A549 (cell line): ENCODE results near the gene CXorf65. TPM values are rescaled to one million over a fixed set of nuclear protein-coding genes. Genes with fewer than 3 reads are reported as not detected.

Source experiments
- ATAC-seq, 2 experiments: fragments of 200-7000 bp in 1 of 2; fragments of >200 bp in 1 of 2; cut with Nextera tagmentation in 1 of 2; cut with Tn5 transposase in 1 of 2; 3 replicates each; pipeline versions ENCODE4 v1.8.0 to v1.9.1; 2018 to 2020; ENCODE audit warnings: mild to moderate bottlenecking in 1 of 2, moderate library complexity in 1 of 2
- CTCF ChIA-PET: fragments of 300-600 bp; sonication (Branson Sonifier 250); formaldehyde crosslinking; extraction: SDS; loops from one replicate; lab custom pipeline; 2021; ENCODE audit warnings: antibody characterized with exemption, inconsistent platforms; lab: Yijun Ruan, JAX
- POLR2A ChIA-PET: fragments of 350-600 bp; formaldehyde crosslinking; extraction: SDS; loops from one replicate; lab custom pipeline; 2021; ENCODE audit warnings: antibody characterized with exemption, inconsistent platforms; lab: Yijun Ruan, JAX
- DNase-seq, 2 experiments: peaks; one replicate each; pipeline versions ENCODE4 v3.0.0 to v3.0.0-alpha.2; 2011 to 2016; ENCODE audit warnings: low read depth in 1 of 2, low spot score in 1 of 2
- FAIRE-seq: peaks from 2 replicates; lab custom pipeline; 2011; peaks lifted over from hg19 to GRCh38; lab: Jason Lieb, UNC
- H3K27ac ChIP-seq, 2 experiments: fragments of >200 bp; sonication (Bioruptor Twin); formaldehyde crosslinking; 3 replicates each; pipeline ENCODE4 v1.5.1; 2016 to 2017
- H3K4me1 ChIP-seq: fragments of >200 bp; sonication (Bioruptor Twin); formaldehyde crosslinking; 3 replicates; pipeline ENCODE4 v1.6.1; 2016
- H3K4me2 ChIP-seq: fragments of >200 bp; sonication (Bioruptor Twin); formaldehyde crosslinking; 3 replicates; pipeline ENCODE4 v1.6.1; 2016
- H3K4me3 ChIP-seq: fragments of >200 bp; sonication (Bioruptor Twin); formaldehyde crosslinking; 3 replicates; pipeline ENCODE4 v1.5.1; 2016
- H3K9me3 ChIP-seq: fragments of >200 bp; sonication (Bioruptor Twin); formaldehyde crosslinking; 3 replicates; pipeline ENCODE4 v1.6.1; 2016
- CHD2 ChIP-seq: fragments of 150-350 bp; IDR thresholded peaks from 2 replicates; pipeline ENCODE4 v1.6.1; 2014; ENCODE audit warnings: low read length; ENCODE audit not compliant: partially characterized antibody
- CHD4 ChIP-seq: fragments of 200-600 bp; sonication (generic); IDR thresholded peaks from 2 replicates; pipeline ENCODE4 v1.6.1; 2016; ENCODE audit warnings: antibody characterized with exemption, mild to moderate bottlenecking, borderline replicate concordance
- EHF ChIP-seq: fragments of 250-450 bp; sonication (Bioruptor Pico); IDR thresholded peaks from 2 replicates; pipeline ENCODE4 v1.5.0; 2020; ENCODE audit warnings: mild to moderate bottlenecking
- EP300 ChIP-seq, 2 experiments: fragments of >200 bp; sonication (Bioruptor Twin); formaldehyde crosslinking; IDR thresholded peaks; 2 replicates in 1 of 2; 3 replicates in 1 of 2; pipeline ENCODE4 v1.6.1; 2016 to 2017
- FOSB ChIP-seq: fragments of 250-450 bp; sonication (Bioruptor Pico); IDR thresholded peaks from 2 replicates; pipeline ENCODE4 v1.5.0; 2020; ENCODE audit warnings: mild to moderate bottlenecking, moderate library complexity
- FOSL2 ChIP-seq, 2 experiments: fragments of 450-650 bp in 1 of 2; fragments of >200 bp in 1 of 2; sonication (Bioruptor Twin) in 1 of 2; formaldehyde crosslinking; IDR thresholded peaks; 2 replicates each; pipeline versions ENCODE4 v1.5.0 to v1.6.1; 2016 to 2020; ENCODE audit warnings: mild to moderate bottlenecking in 1 of 2, moderate library complexity in 1 of 2
- HEYL ChIP-seq: fragments of 250-450 bp; sonication (Bioruptor Pico); IDR thresholded peaks from 2 replicates; pipeline ENCODE4 v1.8.0; 2021; ENCODE audit warnings: mild to moderate bottlenecking, moderate library complexity
- HOXB13 ChIP-seq: fragments of 250-450 bp; sonication (Bioruptor Pico); IDR thresholded peaks from 2 replicates; pipeline ENCODE4 v1.5.0; 2020; ENCODE audit warnings: low read depth, mild to moderate bottlenecking, moderate library complexity
- HOXB5 ChIP-seq: fragments of 250-450 bp; sonication (Bioruptor Pico); IDR thresholded peaks from 2 replicates; pipeline ENCODE4 v1.5.0; 2020; ENCODE audit warnings: mild to moderate bottlenecking, moderate library complexity
- JUN ChIP-seq, 2 experiments: fragments of >200 bp; sonication (Bioruptor Twin); formaldehyde crosslinking; IDR thresholded peaks; 2 replicates in 1 of 2; 3 replicates in 1 of 2; pipeline ENCODE4 v1.6.1; 2016 to 2017
- KDM5A ChIP-seq: fragments of 200-600 bp; sonication (generic); IDR thresholded peaks from 2 replicates; pipeline ENCODE4 v1.6.1; 2016; ENCODE audit warnings: antibody characterized with exemption, mild to moderate bottlenecking
- MAZ ChIP-seq: fragments of 150-350 bp; IDR thresholded peaks from 2 replicates; pipeline ENCODE4 v1.6.1; 2014; ENCODE audit warnings: antibody characterized with exemption, low read depth, low read length, borderline replicate concordance
- MYC ChIP-seq: IDR thresholded peaks from 2 replicates; pipeline ENCODE4 v1.6.1; 2012; ENCODE audit warnings: mild to moderate bottlenecking, inconsistent platforms, low read length, improper control_type of control experiment, borderline replicate concordance
- NFE2L2 ChIP-seq: fragments of 150-350 bp; conservative IDR thresholded peaks from 2 replicates; pipeline ENCODE4 v1.6.1; 2014; ENCODE audit warnings: low read length
- NPAS2 ChIP-seq: fragments of 250-450 bp; sonication (Bioruptor Pico); IDR thresholded peaks from 2 replicates; pipeline ENCODE4 v1.8.0; 2022; ENCODE audit warnings: mild to moderate bottlenecking, moderate library complexity, borderline replicate concordance
- NR3C1 ChIP-seq: fragments of >200 bp; sonication (Bioruptor Twin); formaldehyde crosslinking; IDR thresholded peaks from 3 replicates; pipeline ENCODE4 v1.6.1; 2017
- PHF8 ChIP-seq: fragments of 200-600 bp; sonication (generic); IDR thresholded peaks from 2 replicates; pipeline ENCODE4 v1.6.1; 2016; ENCODE audit warnings: low read depth, mild to moderate bottlenecking, antibody characterized with exemption, moderate library complexity, borderline replicate concordance
- POLR2A ChIP-seq: IDR thresholded peaks from 2 replicates; pipeline ENCODE4 v1.6.1; 2012; ENCODE audit warnings: mild to moderate bottlenecking, low read length
- POLR2AphosphoS2 ChIP-seq: conservative IDR thresholded peaks from 2 replicates; pipeline ENCODE4 v1.6.1; 2012; ENCODE audit warnings: low read length, improper control_type of control experiment, inconsistent platforms
- RAD21 ChIP-seq, 2 experiments: fragments of >200 bp in 1 of 2; sonication (Bioruptor Twin) in 1 of 2; formaldehyde crosslinking in 1 of 2; IDR thresholded peaks in 1 of 2; conservative IDR thresholded peaks in 1 of 2; 2 replicates in 1 of 2; 3 replicates in 1 of 2; pipeline ENCODE4 v1.6.1; 2012 to 2018; ENCODE audit warnings: inconsistent platforms in 1 of 2
- RARB ChIP-seq: fragments of 250-450 bp; sonication (Bioruptor Pico); IDR thresholded peaks from 2 replicates; pipeline ENCODE4 v1.8.0; 2021; ENCODE audit warnings: mild to moderate bottlenecking, moderate library complexity
- SREBF2 ChIP-seq: fragments of 450-650 bp; IDR thresholded peaks from 2 replicates; pipeline ENCODE4 v1.6.1; 2014; ENCODE audit warnings: mild to moderate bottlenecking, moderate library complexity
- ZC3H11A ChIP-seq: fragments of 450-650 bp; IDR thresholded peaks from 2 replicates; pipeline ENCODE4 v1.6.1; 2014; ENCODE audit warnings: antibody characterized with exemption, mild to moderate bottlenecking
- WGBS: methylation state at CpG from one replicate; pipeline ENCODE4 v1.1.6; 2017; ENCODE audit errors: missing lambda C conversion rate; 5-methylcytosine and 5-hydroxymethylcytosine counted together
- polyA plus RNA-seq, 4 experiments: library from polyadenylated mRNA; depleted of rRNA in 3 of 4; stranded (reverse); fragments of >200 nt; fragmentation: RNase III in 1 of 4; extraction: RNeasy Plus Mini Kit Qiagen cat#74134 plus additional on column Dnase treatment in 1 of 4; gene quantifications; 2 replicates in 3 of 4; 3 replicates in 1 of 4; pipeline ENCODE4 v1.2.3, GENCODE V29; 2011 to 2017
- TF ChIP-seq, protein P1 (sequence below): fragments of >200 bp; sonication (Bioruptor Twin); formaldehyde crosslinking; IDR thresholded peaks from 2 replicates; pipeline ENCODE4 v1.6.1; 2016
- TF ChIP-seq, protein P2 (sequence below): IDR thresholded peaks from 2 replicates; pipeline ENCODE4 v1.6.1; 2012; ENCODE audit warnings: low read depth, borderline replicate concordance
- TF ChIP-seq, protein P3 (sequence below): fragments of >200 bp; sonication (Bioruptor Twin); formaldehyde crosslinking; IDR thresholded peaks from 3 replicates; pipeline ENCODE4 v1.6.1; 2016
- TF ChIP-seq, protein P4 (sequence below): fragments of 450-650 bp; IDR thresholded peaks from 2 replicates; pipeline ENCODE4 v1.6.1; 2014; ENCODE audit warnings: antibody characterized with exemption
- TF ChIP-seq, protein P5 (sequence below): IDR thresholded peaks from 2 replicates; pipeline ENCODE4 v1.6.1; 2012

CXorf65 gene
- polyA plus RNA-seq, 2 of the 4 experiments (the other 2 are of a cell fraction), result not detected

DNA sequence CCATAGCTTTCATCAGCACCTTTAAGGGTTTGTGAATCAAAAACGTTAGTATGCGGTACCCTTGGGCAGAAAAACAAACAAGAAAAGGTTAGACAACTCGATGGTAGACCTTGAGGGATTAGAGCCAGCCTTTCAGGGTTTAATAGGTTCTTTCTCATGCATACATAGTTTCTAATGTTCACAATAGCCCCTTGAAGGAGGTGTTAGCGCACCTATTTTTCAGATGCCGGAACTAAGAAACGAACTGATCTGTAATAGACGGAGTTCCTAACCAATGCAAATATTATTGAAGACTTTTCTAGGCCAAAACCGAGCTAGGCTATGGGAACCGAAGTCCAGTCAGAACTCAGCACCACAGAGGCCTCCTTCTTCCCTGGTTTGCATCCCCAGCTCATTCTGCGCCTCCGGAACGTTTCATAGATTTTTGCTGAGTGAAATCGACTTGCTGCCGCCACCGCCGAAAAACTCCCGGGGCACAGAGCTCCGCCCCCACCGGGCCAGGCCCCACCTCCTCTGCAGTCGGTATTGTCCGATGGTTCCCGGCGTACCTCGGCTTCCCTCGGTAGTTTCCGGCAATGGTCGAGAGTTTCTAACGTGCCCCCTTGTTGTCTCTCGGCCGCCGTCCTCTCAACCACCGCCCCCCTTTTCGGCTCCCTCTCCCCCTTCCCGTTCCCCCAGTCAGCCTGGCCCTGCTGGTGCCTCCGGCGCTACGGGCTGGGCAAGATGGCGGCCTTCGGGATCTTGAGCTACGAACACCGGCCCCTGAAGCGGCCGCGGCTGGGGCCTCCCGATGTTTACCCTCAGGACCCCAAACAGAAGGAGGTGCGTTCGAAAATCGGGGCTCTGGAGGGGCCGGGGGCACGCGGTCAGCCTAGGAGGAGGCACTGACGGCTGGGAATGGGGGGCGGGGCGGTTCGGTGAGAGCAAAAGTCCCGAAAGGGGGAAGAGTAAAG lies 11.8 kb upstream of the CXorf65 start, which contains the start of gene MED12:
MED12 (plus strand) TSS at position 565 of the 953 bp plus-strand sequence; CDS start at position 724, 159 bp downstream.
- ChIA-PET CTCF (interaction anchor here (1.0 to 4.6 kb wide), 6 partner anchors 9 to 114 kb away, joined by 3 to 25 read pairs (median 3); no protein-coding TSS in a partner anchor), POLR2A (interaction anchor here (0.7 to 1.9 kb wide), 9 partner anchors 9 to 248 kb away, joined by 3 to 15 read pairs (median 4); partner anchors contain the start of genes NONO, SNX12 and TAF1)
- FAIRE-seq (peak; percentile 67), DNase-seq (peak; percentile 66 to 68), ATAC-seq (peak; percentile 94 to 98)
- 3% methylated on average over 26 of the region's 56 CpGs for WGBS
- Histone ChIP-seq H3K27ac (peak within 1 kb of the TSS; percentile 98 to 99), H3K4me2 (peak within 1 kb of the TSS; percentile 96), H3K4me3 (peak within 1 kb of the TSS; percentile 88), H3K9me3 (no peaks in the 10 kb centered on the region), H3K4me1 (peaks cover 8% of the 10 kb centered on the region; the same call in 2 of the 3 replicates)
- no peak for TF ChIP-seq CHD4
- no peak for TF ChIP-seq MYC
- TF ChIP-seq POLR2AphosphoS2, result no peak
- TF ChIP-seq MAZ, result no peak
- TF ChIP-seq RARB (CRISPR knock-in tag), result no peak
- TF ChIP-seq, protein P1, sequence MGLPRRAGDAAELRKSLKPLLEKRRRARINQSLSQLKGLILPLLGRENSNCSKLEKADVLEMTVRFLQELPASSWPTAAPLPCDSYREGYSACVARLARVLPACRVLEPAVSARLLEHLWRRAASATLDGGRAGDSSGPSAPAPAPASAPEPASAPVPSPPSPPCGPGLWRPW, result no peak
- TF ChIP-seq, protein P2, sequence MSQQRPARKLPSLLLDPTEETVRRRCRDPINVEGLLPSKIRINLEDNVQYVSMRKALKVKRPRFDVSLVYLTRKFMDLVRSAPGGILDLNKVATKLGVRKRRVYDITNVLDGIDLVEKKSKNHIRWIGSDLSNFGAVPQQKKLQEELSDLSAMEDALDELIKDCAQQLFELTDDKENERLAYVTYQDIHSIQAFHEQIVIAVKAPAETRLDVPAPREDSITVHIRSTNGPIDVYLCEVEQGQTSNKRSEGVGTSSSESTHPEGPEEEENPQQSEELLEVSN, result 0 out of 2 replicates have a peak, but pooled peaks have one; percentile 18
- no peak for TF ChIP-seq NR3C1
- no peak for TF ChIP-seq KDM5A
- TF ChIP-seq FOSL2 (IDR thresholded peaks at IDR 0.05), result no peak
- TF ChIP-seq FOSL2 (CRISPR knock-in tag; IDR thresholded peaks at IDR 0.05), result no peak
- TF ChIP-seq POLR2A, result peak; percentile 61
- TF ChIP-seq JUN (IDR thresholded peaks at IDR 0.05), result peak in 1 of 2 experiments; percentile 21; a peak in 1 of 5 replicates
- TF ChIP-seq CHD2, result no peak
- no peak for TF ChIP-seq HOXB5 (CRISPR knock-in tag)
- TF ChIP-seq PHF8, result peak; percentile 38; the same call in 1 of the 2 replicates
- TF ChIP-seq, protein P3, sequence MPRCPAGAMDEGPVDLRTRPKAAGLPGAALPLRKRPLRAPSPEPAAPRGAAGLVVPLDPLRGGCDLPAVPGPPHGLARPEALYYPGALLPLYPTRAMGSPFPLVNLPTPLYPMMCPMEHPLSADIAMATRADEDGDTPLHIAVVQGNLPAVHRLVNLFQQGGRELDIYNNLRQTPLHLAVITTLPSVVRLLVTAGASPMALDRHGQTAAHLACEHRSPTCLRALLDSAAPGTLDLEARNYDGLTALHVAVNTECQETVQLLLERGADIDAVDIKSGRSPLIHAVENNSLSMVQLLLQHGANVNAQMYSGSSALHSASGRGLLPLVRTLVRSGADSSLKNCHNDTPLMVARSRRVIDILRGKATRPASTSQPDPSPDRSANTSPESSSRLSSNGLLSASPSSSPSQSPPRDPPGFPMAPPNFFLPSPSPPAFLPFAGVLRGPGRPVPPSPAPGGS, result no peak
- no peak for TF ChIP-seq NPAS2 (CRISPR knock-in tag)
- TF ChIP-seq FOSB (CRISPR knock-in tag), result no peak
- TF ChIP-seq ZC3H11A, result no peak
- TF ChIP-seq RAD21 (conservative IDR thresholded peaks at IDR 0.05 in 1 of 2, IDR thresholded peaks at IDR 0.05 in 1 of 2), result no peak
- TF ChIP-seq, protein P4, sequence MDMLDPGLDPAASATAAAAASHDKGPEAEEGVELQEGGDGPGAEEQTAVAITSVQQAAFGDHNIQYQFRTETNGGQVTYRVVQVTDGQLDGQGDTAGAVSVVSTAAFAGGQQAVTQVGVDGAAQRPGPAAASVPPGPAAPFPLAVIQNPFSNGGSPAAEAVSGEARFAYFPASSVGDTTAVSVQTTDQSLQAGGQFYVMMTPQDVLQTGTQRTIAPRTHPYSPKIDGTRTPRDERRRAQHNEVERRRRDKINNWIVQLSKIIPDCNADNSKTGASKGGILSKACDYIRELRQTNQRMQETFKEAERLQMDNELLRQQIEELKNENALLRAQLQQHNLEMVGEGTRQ, result no peak
- TF ChIP-seq HEYL (CRISPR knock-in tag), result no peak
- TF ChIP-seq EHF (CRISPR knock-in tag), result no peak
- TF ChIP-seq HOXB13, result no peak
- TF ChIP-seq NFE2L2, result no peak
- no peak for TF ChIP-seq EP300 (IDR thresholded peaks at IDR 0.05)
- TF ChIP-seq, protein P5, sequence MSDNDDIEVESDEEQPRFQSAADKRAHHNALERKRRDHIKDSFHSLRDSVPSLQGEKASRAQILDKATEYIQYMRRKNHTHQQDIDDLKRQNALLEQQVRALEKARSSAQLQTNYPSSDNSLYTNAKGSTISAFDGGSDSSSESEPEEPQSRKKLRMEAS, result 0 out of 2 replicates have a peak, but pooled peaks have one; percentile 23
- no peak for TF ChIP-seq SREBF2
